Vagina (tissue), 2 donors: ENCODE data around the gene RBFOX1.

ENCODE experiments used
- POLR2AphosphoS5 ChIP-seq, 2 donors: sonication (generic); formaldehyde crosslinking; IDR thresholded peaks; one replicate each; pipeline ENCODE4 v1.9.0; 2017; ENCODE audit warnings: antibody characterized with exemption in 2 of 2, mild to moderate bottlenecking in 2 of 2, low read depth in 1 of 2; ENCODE audit not compliant: insufficient read depth in 1 of 2
- TF ChIP-seq, protein P1 (sequence below), 3 experiments: fragments of 450-650 bp in 2 of 3; fragments of 200-600 bp in 1 of 3; sonication (generic) in 1 of 3; IDR thresholded peaks; one replicate each; pipeline ENCODE4 v1.5.1; 2017 to 2019; ENCODE audit warnings: antibody characterized with exemption in 3 of 3, mild to moderate bottlenecking in 2 of 3, moderate library complexity in 2 of 3

DNA sequence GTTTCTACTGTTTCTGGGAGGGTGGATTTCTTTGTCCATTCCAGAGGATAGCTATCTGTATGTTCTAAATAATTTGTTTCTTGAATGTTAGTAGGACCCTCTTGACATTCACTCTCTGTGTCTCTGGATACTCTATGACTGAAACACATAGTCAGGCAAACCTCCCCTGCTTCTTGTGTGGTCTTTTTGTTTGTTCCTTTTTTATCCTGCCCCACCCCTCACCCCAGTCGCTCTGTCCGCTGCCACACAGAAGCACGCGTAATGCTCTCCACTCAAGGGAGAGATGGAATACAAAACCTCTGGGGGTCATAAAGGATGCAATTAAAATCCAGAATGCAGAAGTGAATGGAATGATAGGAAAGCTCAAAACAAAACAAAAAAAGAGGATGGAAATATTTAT lies 253.1 kb downstream of the RBFOX1 start:
- TF ChIP-seq, protein P1, sequence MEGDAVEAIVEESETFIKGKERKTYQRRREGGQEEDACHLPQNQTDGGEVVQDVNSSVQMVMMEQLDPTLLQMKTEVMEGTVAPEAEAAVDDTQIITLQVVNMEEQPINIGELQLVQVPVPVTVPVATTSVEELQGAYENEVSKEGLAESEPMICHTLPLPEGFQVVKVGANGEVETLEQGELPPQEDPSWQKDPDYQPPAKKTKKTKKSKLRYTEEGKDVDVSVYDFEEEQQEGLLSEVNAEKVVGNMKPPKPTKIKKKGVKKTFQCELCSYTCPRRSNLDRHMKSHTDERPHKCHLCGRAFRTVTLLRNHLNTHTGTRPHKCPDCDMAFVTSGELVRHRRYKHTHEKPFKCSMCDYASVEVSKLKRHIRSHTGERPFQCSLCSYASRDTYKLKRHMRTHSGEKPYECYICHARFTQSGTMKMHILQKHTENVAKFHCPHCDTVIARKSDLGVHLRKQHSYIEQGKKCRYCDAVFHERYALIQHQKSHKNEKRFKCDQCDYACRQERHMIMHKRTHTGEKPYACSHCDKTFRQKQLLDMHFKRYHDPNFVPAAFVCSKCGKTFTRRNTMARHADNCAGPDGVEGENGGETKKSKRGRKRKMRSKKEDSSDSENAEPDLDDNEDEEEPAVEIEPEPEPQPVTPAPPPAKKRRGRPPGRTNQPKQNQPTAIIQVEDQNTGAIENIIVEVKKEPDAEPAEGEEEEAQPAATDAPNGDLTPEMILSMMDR (IDR thresholded peaks at IDR 0.05), result no peak
- no peak for TF ChIP-seq POLR2AphosphoS5 (IDR thresholded peaks at IDR 0.05; ENCODE audit: insufficient read depth in 1 of 2, low read depth in 1 of 2)
